ENCODE measurements around the gene MAGEA10. TPM values are rescaled to one million over a fixed set of nuclear protein-coding genes. Genes with fewer than 3 reads are reported as not detected.

MAGEA10 gene
- total RNA-seq, 1 donor from 2014 or later, result not detected

DNA sequence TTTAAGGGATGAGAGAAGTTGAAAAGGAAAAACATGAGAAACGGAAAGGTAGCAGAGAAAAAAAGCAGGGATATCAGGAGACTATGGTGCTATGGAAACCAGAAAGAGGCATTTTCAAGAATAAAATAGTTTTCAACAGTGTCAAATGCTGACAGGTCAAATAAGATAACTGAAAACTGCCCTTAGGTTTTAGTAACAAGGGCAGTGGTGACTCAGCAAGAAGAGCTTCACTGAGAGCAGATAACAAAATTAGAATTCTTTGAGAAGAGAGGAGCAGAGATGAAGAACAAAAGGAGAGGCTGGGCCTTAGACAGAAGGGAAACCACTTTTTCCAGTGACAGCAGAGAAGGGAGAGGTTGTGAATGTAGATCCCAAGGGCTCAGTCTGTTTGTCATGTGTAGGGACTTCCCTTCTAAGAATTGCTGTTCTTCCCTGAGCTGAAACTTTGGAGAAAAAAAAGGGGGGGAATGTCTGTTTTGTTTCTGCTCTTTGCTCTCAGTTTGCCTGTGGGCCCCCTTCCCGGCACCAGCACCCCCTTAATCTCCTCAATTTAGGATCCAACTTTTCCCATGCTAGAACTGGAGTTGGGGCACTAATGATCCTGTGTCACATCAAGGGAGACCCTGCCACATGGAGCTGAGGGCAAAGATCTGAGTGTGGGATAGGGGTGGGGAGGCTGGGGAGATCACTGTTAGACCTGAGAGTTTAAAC lies 26.8 kb upstream of the MAGEA10 start:
- no peak overlapping the region for H3K4me3 Mint-ChIP-seq (ENCODE audit: unreplicated experiment)
- no peaks in the 10 kb centered on the region for H3K36me3 Mint-ChIP-seq (ENCODE audit: low read depth, unreplicated experiment)
- no peaks in the 10 kb centered on the region for H3K4me1 Mint-ChIP-seq (ENCODE audit: unreplicated experiment)
- H3K27ac Mint-ChIP-seq (ENCODE audit: unreplicated experiment), result no peak overlapping the region
- H3K27me3 Mint-ChIP-seq (ENCODE audit: unreplicated experiment), result peaks cover 3% of the 10 kb centered on the region
- TF ChIP-seq, protein P1, sequence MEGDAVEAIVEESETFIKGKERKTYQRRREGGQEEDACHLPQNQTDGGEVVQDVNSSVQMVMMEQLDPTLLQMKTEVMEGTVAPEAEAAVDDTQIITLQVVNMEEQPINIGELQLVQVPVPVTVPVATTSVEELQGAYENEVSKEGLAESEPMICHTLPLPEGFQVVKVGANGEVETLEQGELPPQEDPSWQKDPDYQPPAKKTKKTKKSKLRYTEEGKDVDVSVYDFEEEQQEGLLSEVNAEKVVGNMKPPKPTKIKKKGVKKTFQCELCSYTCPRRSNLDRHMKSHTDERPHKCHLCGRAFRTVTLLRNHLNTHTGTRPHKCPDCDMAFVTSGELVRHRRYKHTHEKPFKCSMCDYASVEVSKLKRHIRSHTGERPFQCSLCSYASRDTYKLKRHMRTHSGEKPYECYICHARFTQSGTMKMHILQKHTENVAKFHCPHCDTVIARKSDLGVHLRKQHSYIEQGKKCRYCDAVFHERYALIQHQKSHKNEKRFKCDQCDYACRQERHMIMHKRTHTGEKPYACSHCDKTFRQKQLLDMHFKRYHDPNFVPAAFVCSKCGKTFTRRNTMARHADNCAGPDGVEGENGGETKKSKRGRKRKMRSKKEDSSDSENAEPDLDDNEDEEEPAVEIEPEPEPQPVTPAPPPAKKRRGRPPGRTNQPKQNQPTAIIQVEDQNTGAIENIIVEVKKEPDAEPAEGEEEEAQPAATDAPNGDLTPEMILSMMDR (IDR thresholded peaks at IDR 0.05; ENCODE audit: unreplicated experiment), result no peak
- DNase-seq (ENCODE audit: low spot score), result no peak
- H3K9me3 Mint-ChIP-seq (ENCODE audit: unreplicated experiment), result no peaks in the 10 kb centered on the region

DNA sequence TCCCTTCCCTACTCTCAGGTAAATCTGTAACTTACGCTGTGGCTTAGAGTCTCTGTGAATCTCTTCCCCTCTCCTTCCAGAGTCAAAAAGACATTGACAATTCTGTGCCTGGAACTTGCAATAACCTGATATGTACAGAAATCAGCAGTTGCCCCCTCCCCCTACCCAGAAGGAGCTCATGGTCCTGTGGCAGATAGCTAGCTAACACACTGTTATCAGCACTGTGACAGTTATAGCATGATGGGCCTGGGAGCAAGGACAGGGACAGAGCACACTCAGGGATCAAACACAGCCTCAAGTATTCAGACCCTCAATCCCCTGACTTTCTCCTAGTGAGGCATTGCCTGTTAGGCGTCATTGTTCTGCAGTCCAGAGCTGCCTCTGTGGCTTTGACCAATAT lies 18.7 kb upstream of the MAGEA10 start:
- Mint-ChIP-seq H3K4me3 (ENCODE audit: unreplicated experiment) (no peak overlapping the region), H3K4me1 (ENCODE audit: unreplicated experiment) (no peaks in the 10 kb centered on the region), H3K36me3 (ENCODE audit: low read depth, unreplicated experiment) (no peaks in the 10 kb centered on the region), H3K9me3 (ENCODE audit: unreplicated experiment) (no peaks in the 10 kb centered on the region), H3K27ac (ENCODE audit: unreplicated experiment) (no peak overlapping the region), H3K27me3 (ENCODE audit: unreplicated experiment) (no peaks in the 10 kb centered on the region)
- TF ChIP-seq, protein P1 (IDR thresholded peaks at IDR 0.05; ENCODE audit: unreplicated experiment), result no peak
- DNase-seq (ENCODE audit: low spot score), result no peak

DNA sequence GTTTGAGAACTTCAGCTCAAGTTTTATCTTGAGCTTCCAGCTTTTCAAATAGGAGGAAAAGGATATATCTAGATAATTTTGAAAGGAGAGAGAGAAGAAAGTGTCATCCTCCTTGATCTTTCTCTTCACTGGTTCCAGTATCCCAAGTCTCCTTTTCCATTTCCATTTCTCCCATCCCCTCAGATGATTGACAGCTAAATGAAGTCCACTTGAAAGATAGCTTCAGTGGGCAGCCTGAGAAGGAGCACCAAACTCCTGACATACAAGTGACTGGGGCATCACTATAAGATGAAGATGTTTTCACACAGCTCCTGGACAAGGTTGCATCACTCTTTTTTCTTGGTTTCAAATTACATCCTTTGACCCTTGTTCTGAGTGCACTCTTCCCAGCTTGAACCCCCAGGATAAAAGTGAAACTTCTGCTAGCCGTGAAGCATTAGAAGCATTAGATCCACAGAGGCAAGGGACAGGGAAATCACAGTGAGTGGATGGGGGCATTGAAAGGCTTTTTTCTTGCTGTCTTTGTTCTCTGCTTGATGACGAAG lies 17.5 kb upstream of the MAGEA10 start:
- no peak for DNase-seq (ENCODE audit: low spot score)
- Mint-ChIP-seq H3K36me3 (ENCODE audit: low read depth, unreplicated experiment) (no peaks in the 10 kb centered on the region), H3K27ac (ENCODE audit: unreplicated experiment) (no peak overlapping the region), H3K9me3 (ENCODE audit: unreplicated experiment) (no peaks in the 10 kb centered on the region), H3K4me1 (ENCODE audit: unreplicated experiment) (no peaks in the 10 kb centered on the region), H3K4me3 (ENCODE audit: unreplicated experiment) (no peak overlapping the region), H3K27me3 (ENCODE audit: unreplicated experiment) (no peaks in the 10 kb centered on the region)
- TF ChIP-seq, protein P1 (IDR thresholded peaks at IDR 0.05; ENCODE audit: unreplicated experiment), result no peak

DNA sequence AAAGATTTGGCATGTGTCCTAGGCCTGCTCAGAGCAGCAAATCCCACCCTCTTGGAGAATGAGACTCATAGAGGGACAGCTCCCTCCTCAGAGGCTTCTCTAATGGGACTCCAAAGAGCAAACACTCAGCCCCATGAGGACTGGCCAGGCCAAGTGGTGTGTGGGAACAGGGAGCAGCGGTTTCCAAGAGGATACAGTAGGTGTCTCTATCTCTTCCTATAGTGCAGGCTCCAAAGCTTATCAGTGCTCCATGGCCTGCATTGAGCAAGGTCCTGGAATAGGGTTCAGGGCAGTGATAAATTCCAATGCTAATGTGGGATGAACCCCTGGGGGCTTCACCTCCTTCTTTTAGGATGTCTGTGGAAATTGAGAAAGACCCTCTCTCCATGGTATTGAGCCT lies 15.7 kb upstream of the MAGEA10 start:
- TF ChIP-seq, protein P1 (IDR thresholded peaks at IDR 0.05; ENCODE audit: unreplicated experiment), result no peak
- Mint-ChIP-seq H3K27ac (ENCODE audit: unreplicated experiment) (no peak overlapping the region), H3K36me3 (ENCODE audit: low read depth, unreplicated experiment) (no peaks in the 10 kb centered on the region), H3K27me3 (ENCODE audit: unreplicated experiment) (no peaks in the 10 kb centered on the region), H3K4me1 (ENCODE audit: unreplicated experiment) (peaks cover 4% of the 10 kb centered on the region), H3K9me3 (ENCODE audit: unreplicated experiment) (no peaks in the 10 kb centered on the region), H3K4me3 (ENCODE audit: unreplicated experiment) (no peak overlapping the region)
- DNase-seq (ENCODE audit: low spot score), result no peak

DNA sequence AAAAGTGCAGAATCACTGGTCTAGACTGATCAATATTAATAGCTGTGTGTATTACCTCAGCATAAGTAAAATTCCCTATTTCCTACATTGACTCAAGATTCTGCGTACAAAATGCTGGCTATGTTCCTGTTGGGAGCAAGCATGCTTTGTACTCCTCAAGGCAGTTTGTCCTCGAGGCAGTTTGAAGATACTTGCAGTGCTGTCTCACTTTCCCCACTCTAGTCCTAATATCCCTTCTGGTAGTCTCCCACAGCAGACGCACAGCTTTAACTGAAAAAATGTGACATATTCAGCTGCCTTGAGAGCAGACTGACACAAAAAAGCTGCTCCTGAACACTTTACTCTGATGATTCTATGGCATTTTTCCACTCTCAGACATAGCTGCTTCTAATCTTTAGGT lies 12.9 kb upstream of the MAGEA10 start:
- peaks cover 4% of the 10 kb centered on the region for H3K4me1 Mint-ChIP-seq (ENCODE audit: unreplicated experiment)
- H3K27ac Mint-ChIP-seq (ENCODE audit: unreplicated experiment), result no peak overlapping the region
- no peak overlapping the region for H3K4me3 Mint-ChIP-seq (ENCODE audit: unreplicated experiment)
- no peaks in the 10 kb centered on the region for H3K27me3 Mint-ChIP-seq (ENCODE audit: unreplicated experiment)
- TF ChIP-seq, protein P1 (IDR thresholded peaks at IDR 0.05; ENCODE audit: unreplicated experiment), result no peak
- DNase-seq (ENCODE audit: low spot score), result no peak
- no peaks in the 10 kb centered on the region for H3K9me3 Mint-ChIP-seq (ENCODE audit: unreplicated experiment)
- no peaks in the 10 kb centered on the region for H3K36me3 Mint-ChIP-seq (ENCODE audit: low read depth, unreplicated experiment)
